Mucosa of stomach (tissue), 1 donor: ENCODE measurements around the gene APLF.
"Not testable (repeated sequence)": the region's sequence is repeated elsewhere in the genome, so short reads cannot be mapped to it uniquely, and the experiment has no call there.

Experiments used
- H3K27me3 ChIP-seq: one replicate; pipeline ENCODE4 v1.7.0; 2013; ENCODE audit warnings: mild to moderate bottlenecking, low read length; ENCODE audit not compliant: control insufficient read depth, insufficient read depth
- H3K36me3 ChIP-seq: one replicate; pipeline ENCODE4 v1.7.0; 2013; ENCODE audit warnings: low read length; ENCODE audit not compliant: control insufficient read depth, insufficient read depth
- H3K4me1 ChIP-seq: one replicate; pipeline ENCODE4 v1.7.0; 2013; ENCODE audit warnings: mild to moderate bottlenecking, low read length; ENCODE audit not compliant: control insufficient read depth, insufficient read depth
- H3K4me3 ChIP-seq: one replicate; pipeline ENCODE4 v1.7.0; 2013; ENCODE audit warnings: low read length
- H3K9ac ChIP-seq: one replicate; pipeline ENCODE4 v1.7.0; 2013; ENCODE audit warnings: mild to moderate bottlenecking, low read length, moderate library complexity
- H3K9me3 ChIP-seq: one replicate; pipeline ENCODE4 v1.7.0; 2013; ENCODE audit warnings: mild to moderate bottlenecking, low read length, moderate library complexity; ENCODE audit not compliant: control insufficient read depth
- donor health status: Pancreatic carcinoma.

Gene APLF

DNA sequence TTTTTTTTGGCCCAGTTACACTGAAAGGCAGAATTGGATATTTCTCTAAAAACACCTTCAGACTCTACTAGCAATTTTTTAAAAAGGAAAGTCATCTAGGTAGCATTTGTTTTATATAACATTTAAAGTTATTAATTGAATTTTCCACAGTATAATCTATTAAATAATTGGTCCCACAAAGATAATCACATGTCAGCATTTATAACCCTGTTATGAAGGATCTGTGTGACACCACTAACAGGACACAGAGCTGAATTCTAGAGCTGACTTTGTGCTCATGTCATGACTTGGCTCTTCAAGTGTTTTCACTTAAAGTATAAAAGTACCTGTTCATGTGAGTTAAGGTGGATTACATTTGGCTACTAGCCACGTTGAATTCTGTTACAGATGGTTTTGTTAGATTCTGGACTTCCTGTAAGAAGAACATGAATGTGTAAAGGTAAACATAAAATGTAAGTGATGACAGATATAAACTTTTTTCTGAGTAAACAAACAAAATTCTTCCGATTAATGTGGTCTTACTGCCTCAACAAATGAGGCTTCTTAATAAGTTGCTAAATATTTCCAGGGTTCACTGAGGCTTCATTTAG lies 106.9 kb downstream of the APLF start:
- no peak overlapping the region for H3K4me3 ChIP-seq
- H3K9ac ChIP-seq, result no peak overlapping the region
- H3K9me3 ChIP-seq, result no peaks in the 10 kb centered on the region
- no peaks in the 10 kb centered on the region for H3K36me3 ChIP-seq
- no peaks in the 10 kb centered on the region for H3K27me3 ChIP-seq
- H3K4me1 ChIP-seq, result no peaks in the 10 kb centered on the region

DNA sequence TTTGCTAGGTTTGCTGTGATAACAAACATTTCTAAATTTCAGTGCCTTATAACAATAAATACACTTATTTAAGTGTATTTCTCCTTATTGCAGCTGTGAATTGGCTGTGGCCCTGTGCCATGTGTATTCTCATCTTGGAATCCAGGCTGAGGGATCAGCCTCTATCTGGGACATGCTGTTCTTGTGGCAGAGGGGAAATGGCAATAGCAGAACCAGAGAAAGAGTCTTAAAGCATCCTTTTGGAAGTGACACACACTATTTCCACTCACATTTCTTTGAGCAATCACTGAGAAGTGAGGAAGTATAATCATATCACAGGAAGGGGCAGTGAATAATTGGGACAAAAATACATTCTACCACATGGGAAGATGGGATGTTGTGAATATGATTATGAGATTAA lies 109.8 kb downstream of the APLF start:
- H3K9me3 ChIP-seq, result no peaks in the 10 kb centered on the region
- no peak overlapping the region for H3K4me3 ChIP-seq
- no peaks in the 10 kb centered on the region for H3K4me1 ChIP-seq
- H3K9ac ChIP-seq, result no peak overlapping the region
- H3K27me3 ChIP-seq, result no peaks in the 10 kb centered on the region
- no peaks in the 10 kb centered on the region for H3K36me3 ChIP-seq

- no peak overlapping the region for H3K4me3 ChIP-seq
- H3K36me3 ChIP-seq, result no peaks in the 10 kb centered on the region
- H3K4me1 ChIP-seq, result no peaks in the 10 kb centered on the region
- H3K27me3 ChIP-seq, result no peaks in the 10 kb centered on the region
- H3K9ac ChIP-seq, result no peak overlapping the region
- no peaks in the 10 kb centered on the region for H3K9me3 ChIP-seq
These were observed 112.3 kb downstream of the APLF start for GRCh38 chr2:68579689-68580088.

- no peaks in the 10 kb centered on the region for H3K9me3 ChIP-seq
- H3K4me3 ChIP-seq, result no peak overlapping the region
- H3K27me3 ChIP-seq, result no peaks in the 10 kb centered on the region
- H3K9ac ChIP-seq, result no peak overlapping the region
- H3K4me1 ChIP-seq, result peaks cover 3% of the 10 kb centered on the region
- no peaks in the 10 kb centered on the region for H3K36me3 ChIP-seq
These were observed 121.2 kb downstream of the APLF start for GRCh38 chr2:68588589-68588988.

DNA sequence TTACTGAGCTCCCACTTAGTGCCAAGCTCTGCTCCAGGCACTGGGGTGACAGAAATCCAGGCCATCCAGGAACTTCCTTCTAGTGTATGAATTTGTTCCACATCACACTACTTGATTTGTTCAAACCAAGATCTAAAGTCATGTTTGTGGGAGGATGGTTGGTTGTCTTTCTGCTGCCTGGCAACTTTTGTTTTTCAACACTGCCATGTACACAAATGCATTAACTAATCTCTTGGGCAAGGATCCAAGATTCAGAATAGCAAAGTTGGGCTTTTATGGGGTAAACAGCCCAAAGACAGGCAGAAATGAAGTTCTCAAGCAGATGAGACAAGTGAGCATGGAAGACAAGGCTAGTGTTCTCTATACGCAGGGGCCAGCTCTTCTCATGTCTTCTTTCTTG lies 122.6 kb downstream of the APLF start:
- no peaks in the 10 kb centered on the region for H3K36me3 ChIP-seq
- H3K4me3 ChIP-seq, result no peak overlapping the region
- H3K9me3 ChIP-seq, result no peaks in the 10 kb centered on the region
- H3K4me1 ChIP-seq, result peaks cover 3% of the 10 kb centered on the region
- H3K27me3 ChIP-seq, result no peaks in the 10 kb centered on the region
- H3K9ac ChIP-seq, result no peak overlapping the region

GRCh38 chr2:68590702-68591101 lies 123.3 kb downstream of the APLF start:
- no peaks in the 10 kb centered on the region for H3K9me3 ChIP-seq
- peaks cover 3% of the 10 kb centered on the region for H3K4me1 ChIP-seq
- H3K4me3 ChIP-seq, result no peak overlapping the region
- H3K27me3 ChIP-seq, result no peaks in the 10 kb centered on the region
- no peaks in the 10 kb centered on the region for H3K36me3 ChIP-seq
- no peak overlapping the region for H3K9ac ChIP-seq

GRCh38 chr2:68591225-68591624 lies 123.8 kb downstream of the APLF start:
- no peaks in the 10 kb centered on the region for H3K27me3 ChIP-seq
- no peak overlapping the region for H3K9ac ChIP-seq
- H3K4me3 ChIP-seq, result no peak overlapping the region
- no peaks in the 10 kb centered on the region for H3K9me3 ChIP-seq
- peaks cover 3% of the 10 kb centered on the region for H3K4me1 ChIP-seq
- no peaks in the 10 kb centered on the region for H3K36me3 ChIP-seq

GRCh38 chr2:68594041-68594440 lies 126.7 kb downstream of the APLF start:
- Histone ChIP-seq H3K27me3 (no peaks in the 10 kb centered on the region), H3K36me3 (no peaks in the 10 kb centered on the region), H3K9ac (no peak overlapping the region), H3K4me1 (peaks cover 3% of the 10 kb centered on the region), H3K9me3 (no peaks in the 10 kb centered on the region), H3K4me3 (no peak overlapping the region)

DNA sequence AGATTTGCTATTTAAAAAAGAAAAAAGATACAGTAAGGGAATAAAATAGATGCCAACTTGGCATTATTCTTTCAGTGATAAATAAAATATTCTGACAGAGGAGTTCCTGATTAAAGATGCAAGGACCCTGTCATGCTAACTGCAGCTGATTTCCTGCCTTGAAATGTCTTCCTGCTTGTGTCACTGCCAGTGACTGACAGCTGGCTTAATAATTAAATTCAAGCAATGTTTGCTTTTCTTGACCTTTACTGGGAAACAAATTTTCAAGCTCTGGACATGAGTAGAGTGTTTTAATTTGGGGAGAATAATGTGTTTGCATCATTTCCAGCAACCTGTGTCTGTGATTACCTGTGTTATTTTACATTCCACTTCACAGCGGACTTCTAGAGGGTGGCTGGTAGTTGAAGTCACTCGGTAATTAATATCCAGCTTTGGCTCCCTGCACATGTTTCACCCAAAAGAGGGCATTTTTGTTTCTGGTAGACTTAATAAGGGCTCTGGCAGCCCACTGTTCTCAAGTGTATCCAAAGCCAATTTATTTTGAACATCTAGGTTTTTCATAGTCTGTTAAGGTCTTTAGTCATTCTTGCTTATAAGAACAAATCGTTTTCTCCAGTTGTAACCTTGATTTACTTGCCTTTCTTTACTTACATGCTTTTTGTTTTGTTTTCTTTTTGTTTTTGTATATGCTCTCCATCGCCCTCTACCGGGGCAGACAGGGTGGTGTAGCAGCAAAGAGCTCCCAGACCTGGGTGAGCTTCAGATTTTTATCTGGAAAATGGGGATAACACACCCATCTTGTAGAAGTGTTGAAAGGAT lies 127.5 kb downstream of the APLF start:
- Histone ChIP-seq H3K4me1 (peaks cover 1% of the 10 kb centered on the region), H3K9ac (peak overlapping the region; percentile 7), H3K4me3 (peak overlapping the region; percentile 3)

GRCh38 chr2:68595493-68595785 lies 128.1 kb downstream of the APLF start:
- not testable (repeated sequence) for H3K9ac ChIP-seq, H3K27me3 ChIP-seq, H3K9me3 ChIP-seq, H3K4me1 ChIP-seq, H3K4me3 ChIP-seq, H3K36me3 ChIP-seq

More for the DNA sequence above, 127.5 kb downstream of the APLF start:
- no peaks in the 10 kb centered on the region for H3K27me3 ChIP-seq
- H3K9me3 ChIP-seq, result no peaks in the 10 kb centered on the region
- H3K36me3 ChIP-seq, result no peaks in the 10 kb centered on the region

GRCh38 chr2:68600495-68600894 lies 133.1 kb downstream of the APLF start:
- H3K4me1 ChIP-seq, H3K4me3 ChIP-seq, H3K36me3 ChIP-seq, H3K27me3 ChIP-seq, H3K9ac ChIP-seq, H3K9me3 ChIP-seq: not testable (repeated sequence)

- Histone ChIP-seq H3K4me1 (no peaks in the 10 kb centered on the region), H3K9ac (no peak overlapping the region), H3K9me3 (no peaks in the 10 kb centered on the region), H3K4me3 (no peak overlapping the region), H3K27me3 (no peaks in the 10 kb centered on the region), H3K36me3 (no peaks in the 10 kb centered on the region)
These were observed 135.7 kb downstream of the APLF start for GRCh38 chr2:68603059-68603458.
